GM19239 (cell line): ENCODE data around the gene SYNJ2.

ENCODE experiments used
- DNase-seq: peaks from one replicate; pipeline ENCODE4 v3.0.0; 2011; ENCODE audit warnings: low spot score; ENCODE audit not compliant: insufficient read length
- FAIRE-seq: peaks from 2 replicates; lab custom pipeline; 2011; peaks lifted over from hg19 to GRCh38; lab: Jason Lieb, UNC

The SYNJ2 gene

GRCh38 chr6:158095031-158095430, 113.4 kb downstream of the SYNJ2 start:
- FAIRE-seq (no peak), DNase-seq (no peak)

DNA sequence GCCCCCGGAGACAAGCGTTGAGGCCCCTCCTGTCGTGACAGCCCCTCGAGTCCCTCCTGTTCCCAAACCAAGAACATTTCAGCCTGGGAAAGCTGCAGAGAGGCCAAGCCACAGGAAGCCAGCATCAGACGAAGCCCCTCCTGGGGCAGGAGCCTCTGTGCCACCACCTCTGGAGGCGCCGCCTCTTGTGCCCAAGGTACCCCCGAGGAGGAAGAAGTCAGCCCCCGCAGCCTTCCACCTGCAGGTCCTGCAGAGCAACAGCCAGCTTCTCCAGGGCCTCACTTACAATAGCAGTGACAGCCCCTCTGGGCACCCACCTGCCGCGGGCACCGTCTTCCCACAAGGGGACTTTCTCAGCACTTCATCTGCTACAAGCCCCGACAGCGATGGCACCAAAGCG, 114.0 kb downstream of the SYNJ2 start:
- FAIRE-seq, result no peak
- no peak for DNase-seq

DNA sequence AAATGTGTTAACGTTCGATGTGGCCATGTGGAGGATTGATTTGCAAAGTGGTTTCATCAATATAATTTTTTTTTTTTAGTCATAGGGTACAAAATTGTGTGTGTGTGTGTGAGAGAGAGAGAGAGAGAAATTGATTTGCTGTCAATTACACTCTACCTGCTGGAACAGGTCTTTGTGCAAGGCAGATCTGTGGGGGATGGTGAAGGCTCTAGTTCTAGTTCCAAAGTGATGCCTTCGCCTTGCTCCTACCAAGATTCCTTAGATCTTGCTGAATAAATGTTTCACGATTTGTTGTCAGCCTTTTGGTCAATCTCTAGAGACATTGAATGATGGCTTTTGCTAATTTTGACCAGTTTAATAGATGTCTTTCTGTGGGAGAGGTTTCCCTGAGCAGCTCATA, 121.6 kb downstream of the SYNJ2 start:
- FAIRE-seq (no peak), DNase-seq (no peak)

DNA sequence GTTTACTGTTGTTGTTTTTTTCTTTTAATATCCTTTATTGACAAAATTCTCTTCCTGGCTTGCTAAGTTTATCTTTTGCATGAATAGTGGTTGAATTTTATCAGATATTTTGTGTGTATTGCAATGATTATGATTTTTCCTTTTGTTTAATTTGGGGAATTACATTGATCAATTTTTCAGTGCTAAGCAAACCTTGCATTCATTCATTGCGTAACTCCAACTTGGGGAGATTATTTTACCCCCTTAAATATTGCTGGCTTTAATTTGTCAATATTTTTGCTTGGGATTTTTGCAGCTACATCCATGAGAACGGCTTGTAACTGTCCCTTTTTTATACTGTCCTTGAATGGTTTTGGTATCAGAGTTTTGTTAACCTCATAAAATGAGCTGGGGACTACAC, 123.0 kb downstream of the SYNJ2 start:
- FAIRE-seq (no peak), DNase-seq (no peak)

DNA sequence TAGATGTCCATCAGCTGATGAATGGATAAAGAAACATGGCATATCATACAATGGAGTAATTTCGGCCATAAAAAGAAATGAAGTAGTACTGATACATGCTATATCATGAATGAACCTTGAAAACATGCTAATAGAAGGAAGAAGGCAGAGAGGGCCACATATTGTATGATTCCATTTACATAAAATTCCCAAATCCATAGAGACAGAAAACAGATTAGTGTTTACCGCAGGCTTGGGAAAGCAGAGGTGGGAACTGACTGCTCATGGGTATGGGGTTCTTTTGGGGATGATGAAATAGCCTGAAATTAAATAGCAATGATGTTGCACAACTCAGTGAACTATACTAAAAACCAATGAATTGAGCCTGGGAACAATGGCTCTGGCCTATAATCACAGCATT, 128.1 kb downstream of the SYNJ2 start:
- DNase-seq, result no peak
- FAIRE-seq, result no peak

GRCh38 chr6:158110986-158111385, 129.3 kb downstream of the SYNJ2 start:
- FAIRE-seq (no peak), DNase-seq (no peak)

DNA sequence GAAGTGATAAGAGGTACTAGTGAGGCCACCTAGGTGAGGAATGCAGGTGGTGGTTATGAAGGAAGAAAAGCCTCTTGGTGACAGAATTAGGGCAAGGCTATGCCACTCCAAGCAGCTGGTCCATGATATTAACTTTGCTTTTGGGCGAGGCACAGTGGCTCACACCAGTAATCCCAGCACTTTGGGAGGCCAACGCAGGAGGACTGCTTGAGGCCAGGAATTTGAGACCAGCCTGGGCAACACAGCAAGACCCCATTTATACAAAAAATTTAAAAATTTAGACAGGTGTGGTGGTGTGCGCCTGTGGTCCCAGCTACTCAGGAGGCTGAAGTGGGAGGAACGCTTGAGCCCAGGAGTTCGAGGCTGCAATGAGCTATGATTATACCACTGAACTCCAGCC, 130.3 kb downstream of the SYNJ2 start:
- DNase-seq (no peak), FAIRE-seq (no peak)

DNA sequence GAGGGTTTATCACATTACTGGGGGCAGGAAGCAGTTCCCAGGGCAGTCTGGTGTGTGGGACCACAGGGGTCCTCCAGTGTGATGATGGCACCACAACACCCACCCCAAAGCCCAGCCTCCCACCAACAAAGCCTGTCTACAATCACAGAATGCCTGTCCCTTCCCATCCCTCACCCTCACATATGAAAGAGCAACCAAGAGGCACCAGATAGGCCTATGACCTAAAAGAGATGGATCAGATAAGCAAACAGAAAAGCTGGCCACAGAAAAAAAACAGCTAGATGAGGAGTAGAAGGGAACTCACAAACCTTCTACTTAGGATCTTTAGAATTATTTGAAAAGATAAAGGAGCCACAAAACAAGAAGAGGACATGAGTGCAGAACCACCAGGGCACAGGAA, 132.1 kb downstream of the SYNJ2 start:
- FAIRE-seq (no peak), DNase-seq (no peak)

DNA sequence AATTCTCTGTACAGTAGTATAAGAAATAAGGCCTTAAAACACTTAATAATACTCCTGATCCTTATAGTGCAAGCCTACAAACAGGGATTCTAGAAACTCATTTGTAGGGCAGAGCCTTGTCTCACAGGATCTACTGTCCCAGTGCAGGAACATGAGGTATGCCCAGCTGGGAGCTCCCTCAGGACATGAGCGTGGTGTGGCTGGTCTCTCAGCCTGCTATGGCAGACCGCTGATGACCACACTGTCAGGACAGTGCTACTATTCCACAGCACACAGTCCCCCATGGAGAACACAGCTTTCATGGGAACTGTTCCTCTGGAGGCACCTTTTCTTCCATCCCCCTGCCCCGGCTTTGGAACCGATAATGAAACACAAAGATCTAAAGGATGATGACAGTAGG, 133.4 kb downstream of the SYNJ2 start:
- DNase-seq, result no peak
- FAIRE-seq, result no peak

- DNase-seq (no peak), FAIRE-seq (no peak)
Measured at GRCh38 chr6:158115508-158115907, 133.8 kb downstream of the SYNJ2 start.

DNA sequence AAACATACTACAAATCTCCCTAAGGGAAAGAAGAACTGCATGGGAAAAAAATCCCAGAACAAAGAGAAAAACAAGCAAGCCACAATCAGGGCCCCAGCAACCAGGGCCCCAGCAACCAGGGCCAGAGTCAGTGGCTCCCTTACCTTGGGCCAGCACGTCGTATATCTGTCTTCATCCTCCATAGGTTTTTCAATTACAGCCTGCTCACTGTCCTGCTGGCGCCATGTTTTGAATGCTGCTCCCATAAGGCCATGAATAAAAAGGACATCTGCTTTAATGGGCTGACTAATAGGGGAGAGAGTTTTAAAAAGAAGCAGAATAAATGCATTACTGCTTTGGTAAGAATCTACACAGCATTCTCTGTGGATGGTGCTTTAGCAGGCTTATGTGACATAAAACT, 137.2 kb downstream of the SYNJ2 start:
- DNase-seq, result no peak
- FAIRE-seq, result no peak

DNA sequence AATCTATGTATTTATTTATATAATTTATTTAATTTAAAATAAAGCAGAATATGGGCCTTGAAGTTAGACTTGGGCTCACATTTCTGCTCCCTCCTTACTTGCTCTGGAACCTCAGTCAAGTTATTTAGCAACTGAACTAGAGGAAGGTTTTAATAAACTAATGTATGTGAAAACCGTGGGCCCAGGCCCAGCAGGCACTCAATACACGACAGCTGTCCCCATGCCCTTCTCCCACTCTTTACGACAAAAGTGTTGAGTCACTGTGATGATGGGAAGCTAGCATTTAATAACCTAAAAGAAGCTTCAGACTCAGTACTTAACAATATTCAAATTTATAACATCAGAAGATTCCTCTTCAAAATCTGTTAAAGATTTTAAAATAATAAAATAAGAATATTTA, 139.7 kb downstream of the SYNJ2 start:
- DNase-seq (no peak), FAIRE-seq (no peak)

GRCh38 chr6:158122048-158122447, 140.4 kb downstream of the SYNJ2 start:
- DNase-seq, result no peak
- FAIRE-seq, result no peak

GRCh38 chr6:158124288-158124687, 142.6 kb downstream of the SYNJ2 start:
- DNase-seq, result no peak
- FAIRE-seq, result no peak

DNA sequence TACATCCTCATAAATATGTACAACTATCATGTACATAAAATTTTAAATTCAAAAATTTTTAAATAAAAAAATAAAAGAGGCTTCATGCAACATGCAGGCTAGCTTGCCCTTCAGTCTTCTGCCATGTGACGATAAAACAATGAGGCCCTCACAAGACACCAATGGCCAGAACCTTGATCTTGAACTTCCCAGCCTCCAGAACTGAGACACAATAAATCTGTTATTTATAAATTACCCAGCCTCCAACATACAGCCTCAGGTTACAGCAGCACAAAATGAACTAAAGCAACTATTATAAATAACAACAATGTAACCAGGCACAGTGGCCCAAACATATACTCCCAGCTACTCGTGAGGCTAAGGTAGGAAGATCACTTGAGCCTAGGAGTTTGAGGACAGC, 143.6 kb downstream of the SYNJ2 start:
- no peak for FAIRE-seq

GRCh38 chr6:158131926-158132325, 150.3 kb downstream of the SYNJ2 start:
- FAIRE-seq, result peak; percentile 21
- no peak for DNase-seq

More for the DNA sequence above, 143.6 kb downstream of the SYNJ2 start:
- DNase-seq, result no peak

DNA sequence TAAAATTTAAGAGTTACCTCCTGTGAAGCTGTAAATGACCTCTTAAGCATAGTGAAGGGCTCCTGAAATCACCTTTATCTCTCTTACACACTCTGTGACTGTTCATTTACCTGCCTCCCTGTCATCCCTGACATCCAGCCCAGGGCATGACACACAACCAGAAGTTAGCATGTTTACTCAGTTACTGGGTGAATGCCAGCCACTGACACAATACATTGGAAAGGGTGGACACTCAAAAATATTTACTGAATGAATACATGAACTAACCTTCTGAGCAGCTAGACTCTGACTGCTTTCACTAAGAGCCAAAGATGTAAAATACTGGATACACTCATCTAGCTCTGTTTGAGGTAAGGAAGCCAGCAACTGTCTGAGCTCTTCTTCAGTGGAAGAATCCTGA, 161.1 kb downstream of the SYNJ2 start:
- no peak for FAIRE-seq

GRCh38 chr6:158143700-158144099, 162.0 kb downstream of the SYNJ2 start:
- FAIRE-seq (no peak), DNase-seq (no peak)

More for the DNA sequence above, 161.1 kb downstream of the SYNJ2 start:
- DNase-seq, result no peak
